Vagina (tissue), 2 donors: ENCODE data around the gene RILPL1. TPM values are rescaled to one million over a fixed set of nuclear protein-coding genes. Genes with fewer than 3 reads are reported as not detected.
"Not testable (repeated sequence)": the region's sequence is repeated elsewhere in the genome, so short reads cannot be mapped to it uniquely, and the experiment has no call there.

Experiments
- DNase-seq, 2 donors: peaks; one replicate each; pipeline ENCODE4 v3.0.0-alpha.2; 2017; ENCODE audit errors: extremely low spot score in 2 of 2
- H3K27ac ChIP-seq: fragments of 200-600 bp; sonication (generic); one replicate; pipeline ENCODE4 v1.5.1; 2019
- H3K27me3 ChIP-seq: fragments of 200-600 bp; sonication (generic); one replicate; pipeline ENCODE4 v1.5.1; 2019
- H3K36me3 ChIP-seq, 2 donors: fragments of 200-600 bp; sonication (generic); one replicate each; pipeline ENCODE4 v1.5.1; 2017 to 2019
- H3K4me1 ChIP-seq: fragments of 200-600 bp; sonication (generic); one replicate; pipeline ENCODE4 v1.5.1; 2019
- H3K4me3 ChIP-seq, 2 donors: fragments of 200-600 bp; sonication (generic); 1 replicate in 1 of 2; 2 replicates in 1 of 2; pipeline ENCODE4 v1.5.1; 2016 to 2019
- H3K9me3 ChIP-seq: fragments of 200-600 bp; sonication (generic); one replicate; pipeline ENCODE4 v1.5.1; 2019
- POLR2A ChIP-seq, 2 donors: fragments of 450-650 bp; IDR thresholded peaks; one replicate each; pipeline ENCODE4 v1.6.1; 2017; ENCODE audit warnings: antibody characterized with exemption in 2 of 2, mild to moderate bottlenecking in 2 of 2, moderate library complexity in 2 of 2
- POLR2AphosphoS5 ChIP-seq, 2 donors: sonication (generic); formaldehyde crosslinking; IDR thresholded peaks; one replicate each; pipeline ENCODE4 v1.9.0; 2017; ENCODE audit warnings: antibody characterized with exemption in 2 of 2, mild to moderate bottlenecking in 2 of 2, low read depth in 1 of 2; ENCODE audit not compliant: insufficient read depth in 1 of 2
- intact Hi-C: fragments of 100-400 bp; cut with DNase I; formaldehyde crosslinking; loops from one replicate; pipeline ENCODE4 v1.15.1; 2023
- total RNA-seq: library from RNA; depleted of rRNA; stranded (reverse); fragments of >200 nt; gene quantifications from one replicate; pipeline ENCODE4 v1.2.3, GENCODE V29; 2016
- TF ChIP-seq, protein P1 (sequence below), 3 experiments: fragments of 450-650 bp in 2 of 3; fragments of 200-600 bp in 1 of 3; sonication (generic) in 1 of 3; IDR thresholded peaks; one replicate each; pipeline ENCODE4 v1.5.1; 2017 to 2019; ENCODE audit warnings: antibody characterized with exemption in 3 of 3, mild to moderate bottlenecking in 2 of 3, moderate library complexity in 2 of 3

The RILPL1 gene
- total RNA-seq, 1 donor from 2014 or later, result 29.7 TPM

DNA sequence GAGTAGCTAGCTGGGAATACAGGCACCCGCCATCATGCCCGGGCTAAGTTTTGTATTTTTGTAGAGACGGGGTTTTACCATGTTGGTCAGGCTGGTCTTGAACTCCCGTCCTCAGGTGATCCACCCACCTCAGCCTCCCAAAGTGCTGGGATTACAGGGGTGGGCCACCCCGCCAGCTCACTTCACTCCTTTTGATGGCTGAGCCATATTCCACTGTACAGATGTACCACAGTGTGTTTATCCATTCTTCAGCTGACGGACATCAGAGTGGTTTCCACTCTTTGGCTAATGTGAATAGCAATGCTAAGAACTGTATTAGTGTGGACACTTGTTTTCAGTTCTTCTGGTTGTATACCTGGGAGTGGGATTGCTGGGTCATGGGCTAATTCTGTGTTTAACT, 46.1 kb downstream of the RILPL1 start:
- no peaks in the 10 kb centered on the region for H3K27me3 ChIP-seq
- H3K27ac ChIP-seq, result no peak overlapping the region
- DNase-seq, result no peak
- H3K4me3 ChIP-seq, result no peak overlapping the region
- intact Hi-C loops, result no loop called here
- no peak for TF ChIP-seq POLR2AphosphoS5 (IDR thresholded peaks at IDR 0.05; ENCODE audit: insufficient read depth in 1 of 2, low read depth in 1 of 2)
- no peak for TF ChIP-seq POLR2A (IDR thresholded peaks at IDR 0.05)
- TF ChIP-seq, protein P1, sequence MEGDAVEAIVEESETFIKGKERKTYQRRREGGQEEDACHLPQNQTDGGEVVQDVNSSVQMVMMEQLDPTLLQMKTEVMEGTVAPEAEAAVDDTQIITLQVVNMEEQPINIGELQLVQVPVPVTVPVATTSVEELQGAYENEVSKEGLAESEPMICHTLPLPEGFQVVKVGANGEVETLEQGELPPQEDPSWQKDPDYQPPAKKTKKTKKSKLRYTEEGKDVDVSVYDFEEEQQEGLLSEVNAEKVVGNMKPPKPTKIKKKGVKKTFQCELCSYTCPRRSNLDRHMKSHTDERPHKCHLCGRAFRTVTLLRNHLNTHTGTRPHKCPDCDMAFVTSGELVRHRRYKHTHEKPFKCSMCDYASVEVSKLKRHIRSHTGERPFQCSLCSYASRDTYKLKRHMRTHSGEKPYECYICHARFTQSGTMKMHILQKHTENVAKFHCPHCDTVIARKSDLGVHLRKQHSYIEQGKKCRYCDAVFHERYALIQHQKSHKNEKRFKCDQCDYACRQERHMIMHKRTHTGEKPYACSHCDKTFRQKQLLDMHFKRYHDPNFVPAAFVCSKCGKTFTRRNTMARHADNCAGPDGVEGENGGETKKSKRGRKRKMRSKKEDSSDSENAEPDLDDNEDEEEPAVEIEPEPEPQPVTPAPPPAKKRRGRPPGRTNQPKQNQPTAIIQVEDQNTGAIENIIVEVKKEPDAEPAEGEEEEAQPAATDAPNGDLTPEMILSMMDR (IDR thresholded peaks at IDR 0.05), result no peak
- H3K9me3 ChIP-seq, result no peaks in the 10 kb centered on the region
- peaks cover 0 to 7% of the 10 kb centered on the region in 2 donors for H3K36me3 ChIP-seq
- H3K4me1 ChIP-seq, result no peaks in the 10 kb centered on the region

DNA sequence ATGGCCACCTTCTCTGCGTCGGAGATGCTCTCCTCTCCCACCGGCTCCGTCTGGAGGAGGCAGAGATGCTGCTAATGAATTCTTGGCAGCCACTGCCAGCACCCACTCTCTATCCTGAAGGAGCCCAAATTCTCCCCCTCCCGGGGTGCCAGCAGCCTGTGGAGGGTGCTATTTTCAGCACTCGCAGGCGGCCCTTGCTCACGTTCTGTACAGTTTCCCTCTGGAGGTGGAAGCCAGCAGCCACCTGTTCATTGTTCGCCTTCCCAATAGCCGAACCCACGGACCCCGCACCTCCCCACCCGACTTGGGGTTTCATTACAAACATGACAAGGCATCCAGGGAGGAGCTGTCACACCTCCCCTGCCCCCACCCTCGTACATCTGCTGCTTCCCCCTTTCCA, 47.8 kb downstream of the RILPL1 start:
- Histone ChIP-seq H3K4me1 (no peaks in the 10 kb centered on the region), H3K27me3 (no peaks in the 10 kb centered on the region), H3K36me3 (peaks cover 0 to 7% of the 10 kb centered on the region in 2 donors), H3K4me3 (no peak overlapping the region), H3K9me3 (no peaks in the 10 kb centered on the region), H3K27ac (no peak overlapping the region)
- TF ChIP-seq POLR2A (IDR thresholded peaks at IDR 0.05) (no peak), POLR2AphosphoS5 (IDR thresholded peaks at IDR 0.05; ENCODE audit: insufficient read depth in 1 of 2, low read depth in 1 of 2) (no peak)
- TF ChIP-seq, protein P1 (IDR thresholded peaks at IDR 0.05), result no peak
- intact Hi-C loops, result no loop called here
- DNase-seq, result no peak

DNA sequence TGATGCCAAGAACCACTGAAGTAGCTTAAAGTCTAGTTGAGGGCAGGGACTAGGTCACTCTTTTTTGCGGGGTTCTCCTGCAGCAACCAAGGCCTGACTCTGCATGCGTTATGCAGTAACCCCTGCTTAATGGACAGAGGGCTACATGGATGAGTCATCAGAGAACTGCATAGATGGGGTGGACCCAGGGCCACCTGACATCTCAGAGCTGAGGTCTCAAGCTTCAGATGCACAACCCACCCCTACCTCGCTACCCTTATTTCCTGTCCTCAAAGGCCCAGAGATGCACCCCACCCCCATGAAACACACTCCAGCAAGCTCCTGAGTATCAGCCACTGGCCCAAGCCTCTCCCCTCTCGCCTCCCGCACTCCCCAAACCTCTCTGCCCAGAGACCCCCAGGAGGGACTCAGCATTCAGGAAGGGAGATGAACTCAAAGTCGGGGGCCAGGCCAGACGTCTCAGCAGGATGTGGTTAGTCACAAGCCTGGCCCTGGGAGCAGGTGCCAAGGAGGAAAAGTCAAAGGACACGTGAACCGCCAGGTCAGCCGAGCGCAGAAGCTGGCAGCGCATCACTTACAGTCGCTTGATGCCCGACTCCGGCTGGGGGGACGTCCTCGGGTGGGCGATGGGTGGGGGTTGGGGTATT, 49.8 kb downstream of the RILPL1 start:
- Histone ChIP-seq H3K36me3 (peaks cover 0 to 7% of the 10 kb centered on the region in 2 donors), H3K27ac (no peak overlapping the region), H3K9me3 (no peaks in the 10 kb centered on the region), H3K4me1 (no peaks in the 10 kb centered on the region), H3K27me3 (no peaks in the 10 kb centered on the region), H3K4me3 (no peak overlapping the region)
- TF ChIP-seq POLR2AphosphoS5 (IDR thresholded peaks at IDR 0.05; ENCODE audit: insufficient read depth in 1 of 2, low read depth in 1 of 2), result no peak
- TF ChIP-seq, protein P1 (IDR thresholded peaks at IDR 0.05), result no peak
- no peak for TF ChIP-seq POLR2A (IDR thresholded peaks at IDR 0.05)
- DNase-seq, result no peak
- intact Hi-C loops, result no loop called here

DNA sequence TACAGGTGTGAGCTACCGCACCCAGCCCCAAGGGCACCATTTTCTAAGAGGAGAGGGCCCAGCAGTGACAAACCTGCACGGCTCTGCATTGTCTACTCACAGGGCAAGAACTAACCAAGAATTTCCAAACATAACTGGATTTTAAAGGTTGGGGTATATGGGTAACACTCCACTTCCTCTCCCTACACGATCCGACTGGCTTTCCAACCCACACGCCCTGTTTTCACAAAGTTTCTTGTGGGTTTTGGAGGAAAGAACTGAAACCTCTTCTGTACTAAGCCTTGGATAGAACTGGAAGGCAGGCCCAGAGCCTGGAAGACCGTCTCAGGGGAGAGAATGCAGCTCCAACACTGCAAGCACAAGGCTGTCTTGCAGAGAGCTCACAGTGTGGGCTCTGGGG, 50.6 kb downstream of the RILPL1 start:
- intact Hi-C loops, result no loop called here
- DNase-seq, result no peak
- TF ChIP-seq POLR2A (IDR thresholded peaks at IDR 0.05) (no peak), POLR2AphosphoS5 (IDR thresholded peaks at IDR 0.05; ENCODE audit: insufficient read depth in 1 of 2, low read depth in 1 of 2) (no peak)
- TF ChIP-seq, protein P1 (IDR thresholded peaks at IDR 0.05), result no peak
- no peaks in the 10 kb centered on the region for H3K27me3 ChIP-seq
- H3K27ac ChIP-seq, result no peak overlapping the region
- H3K4me1 ChIP-seq, result no peaks in the 10 kb centered on the region
- no peaks in the 10 kb centered on the region for H3K9me3 ChIP-seq
- no peak overlapping the region for H3K4me3 ChIP-seq
- H3K36me3 ChIP-seq, result peaks cover 0 to 7% of the 10 kb centered on the region in 2 donors

DNA sequence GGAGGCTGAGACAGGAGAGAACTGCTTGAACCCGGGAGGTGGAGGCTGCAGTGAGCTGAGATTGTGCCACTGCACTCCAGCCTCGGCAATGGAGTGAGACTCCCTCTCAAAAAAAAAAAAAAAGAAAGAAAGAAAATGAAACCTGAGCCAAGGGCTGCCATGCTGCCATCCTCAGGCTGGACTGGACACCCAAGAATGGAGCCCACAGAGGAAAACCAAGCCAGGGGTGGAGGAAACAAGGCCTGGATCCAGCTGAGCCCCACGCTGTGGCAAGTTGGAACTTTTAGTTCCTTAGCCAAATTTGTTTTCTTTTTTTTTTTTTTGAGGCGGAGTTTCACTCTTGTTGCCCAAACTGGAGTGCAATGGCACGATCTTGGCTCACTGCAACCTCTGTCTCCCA, 52.3 kb downstream of the RILPL1 start:
- H3K9me3 ChIP-seq, H3K36me3 ChIP-seq, H3K27me3 ChIP-seq, H3K4me3 ChIP-seq, intact Hi-C loops, H3K4me1 ChIP-seq, H3K27ac ChIP-seq, DNase-seq: not testable (repeated sequence)
